IMR-90 (cell line): ENCODE data around the gene TRIP6. TPM values are rescaled to one million over a fixed set of nuclear protein-coding genes. Genes with fewer than 3 reads are reported as not detected.

ENCODE experiments used
- ATAC-seq: fragments of 200-7000 bp; cut with Tn5 transposase; 2 replicates; pipeline ENCODE4 v1.9.1; 2020; ENCODE audit warnings: low read depth, mild to moderate bottlenecking, moderate library complexity
- BruUV-seq: library from RNA; stranded (reverse); fragments of 400-500 nt; replicated peaks from 2 replicates; lab custom pipeline; 2021; lab: Mats Ljungman, UMichigan
- CTCF ChIA-PET: fragments of 300-600 bp; formaldehyde crosslinking; extraction: SDS; loops from one replicate; lab custom pipeline; 2021; ENCODE audit warnings: antibody characterized with exemption; lab: Yijun Ruan, JAX
- POLR2A ChIA-PET: fragments of 300-600 bp; sonication (Branson Sonifier 250); formaldehyde crosslinking; loops from one replicate; lab custom pipeline; 2022; ENCODE audit warnings: antibody characterized with exemption; ENCODE audit not compliant: unreplicated experiment; lab: Charles Lee
- DNase-seq: peaks from one replicate; pipeline ENCODE4 v3.0.0; 2013
- H2AFZ ChIP-seq: replicated peaks from 2 replicates; pipeline ENCODE3; 2013; ENCODE audit warnings: low read length, mild to moderate bottlenecking; ENCODE audit not compliant: poor library complexity
- H2AK5ac ChIP-seq: 2 replicates; pipeline ENCODE4 v1.6.1; 2013; ENCODE audit warnings: low read depth, low read length, inconsistent platforms
- H2AK9ac ChIP-seq: replicated peaks from 2 replicates; pipeline ENCODE3; 2013; ENCODE audit warnings: mild to moderate bottlenecking, low read depth, low read length, moderate library complexity; ENCODE audit not compliant: poor library complexity
- H2BK120ac ChIP-seq: 2 replicates; pipeline ENCODE4 v1.6.1; 2013; ENCODE audit warnings: low read depth, low read length, inconsistent platforms
- H2BK15ac ChIP-seq: 3 replicates; pipeline ENCODE4 v1.6.1; 2013; ENCODE audit warnings: low read depth, low read length, inconsistent platforms
- H2BK20ac ChIP-seq: 2 replicates; pipeline ENCODE4 v1.6.1; 2013; ENCODE audit warnings: low read depth, mild to moderate bottlenecking, inconsistent platforms, low read length, moderate library complexity
- H2BK5ac ChIP-seq: 2 replicates; pipeline ENCODE4 v1.6.1; 2013; ENCODE audit warnings: mild to moderate bottlenecking, low read depth, low read length, inconsistent platforms; ENCODE audit not compliant: poor library complexity, severe bottlenecking
- H3K14ac ChIP-seq: replicated peaks from 2 replicates; pipeline ENCODE4 v1.6.1; 2013; ENCODE audit warnings: low read depth, low read length, inconsistent platforms
- H3K18ac ChIP-seq: 2 replicates; pipeline ENCODE4 v1.6.1; 2013; ENCODE audit warnings: low read depth, low read length, control low read depth
- H3K23ac ChIP-seq: 2 replicates; pipeline ENCODE4 v1.6.1; 2013; ENCODE audit warnings: low read depth, low read length, inconsistent platforms
- H3K27ac ChIP-seq: 2 replicates; pipeline ENCODE4 v1.5.1; 2013; ENCODE audit warnings: mild to moderate bottlenecking, control low read depth, low read length; ENCODE audit not compliant: insufficient read depth
- H3K27me3 ChIP-seq: 2 replicates; pipeline ENCODE4 v1.6.1; 2013; ENCODE audit warnings: low read length; ENCODE audit not compliant: control insufficient read depth, insufficient read depth
- H3K36me3 ChIP-seq: 2 replicates; pipeline ENCODE4 v1.6.1; 2013; ENCODE audit warnings: low read length, mixed read lengths; ENCODE audit not compliant: control insufficient read depth, insufficient read depth
- H3K4ac ChIP-seq: 2 replicates; pipeline ENCODE4 v1.6.1; 2013; ENCODE audit warnings: low read depth, low read length, inconsistent platforms
- H3K4me1 ChIP-seq: 2 replicates; pipeline ENCODE4 v1.6.1; 2013; ENCODE audit warnings: low read length, mixed read lengths; ENCODE audit not compliant: control insufficient read depth, insufficient read depth
- H3K4me2 ChIP-seq: 2 replicates; pipeline ENCODE4 v1.6.1; 2013; ENCODE audit warnings: low read depth, mild to moderate bottlenecking, control low read depth, low read length, moderate library complexity
- H3K4me3 ChIP-seq: 2 replicates; pipeline ENCODE4 v1.5.1; 2013; ENCODE audit warnings: low read depth, mild to moderate bottlenecking, control low read depth, low read length, moderate library complexity; ENCODE audit not compliant: insufficient read depth
- H3K56ac ChIP-seq: 2 replicates; pipeline ENCODE4 v1.6.1; 2013; ENCODE audit warnings: low read length, inconsistent platforms; ENCODE audit not compliant: insufficient read depth; ENCODE audit errors: extremely low read depth
- H3K79me1 ChIP-seq, 2 experiments: 2 replicates each; pipeline ENCODE4 v1.6.1; 2013; ENCODE audit warnings: low read length in 2 of 2, inconsistent platforms in 1 of 2, low read depth in 1 of 2
- H3K9ac ChIP-seq: 2 replicates; pipeline ENCODE4 v1.6.1; 2013; ENCODE audit warnings: low read depth, low read length, control low read depth
- H3K9me1 ChIP-seq: 2 replicates; pipeline ENCODE4 v1.6.1; 2013; ENCODE audit warnings: low read length, inconsistent platforms; ENCODE audit not compliant: insufficient read depth
- H3K9me3 ChIP-seq: 2 replicates; pipeline ENCODE4 v1.6.1; 2013; ENCODE audit warnings: low read length; ENCODE audit not compliant: control insufficient read depth, insufficient read depth
- H4K20me1 ChIP-seq: 2 replicates; pipeline ENCODE4 v1.6.1; 2013; ENCODE audit warnings: low read length, inconsistent platforms; ENCODE audit not compliant: insufficient read depth
- H4K5ac ChIP-seq: 2 replicates; pipeline ENCODE4 v1.6.1; 2013; ENCODE audit warnings: mild to moderate bottlenecking, low read depth, low read length, control low read depth
- H4K8ac ChIP-seq, 2 experiments: 2 replicates each; pipeline ENCODE4 v1.6.1; 2013; ENCODE audit warnings: low read depth in 2 of 2, low read length in 2 of 2, control low read depth in 1 of 2, inconsistent platforms in 1 of 2
- H4K91ac ChIP-seq: 2 replicates; pipeline ENCODE4 v1.6.1; 2013; ENCODE audit warnings: low read depth, low read length, inconsistent platforms; ENCODE audit not compliant: insufficient read depth
- CEBPB ChIP-seq: IDR thresholded peaks from 2 replicates; pipeline ENCODE4 v1.6.1; 2012; ENCODE audit warnings: low read depth, low read length, improper control_type of control experiment
- WGBS, 2 experiments: methylation state at CpG; one replicate each; pipeline versions ENCODE4 v1.1.5 to v1.1.7; 2013; ENCODE audit warnings: missing lambda C conversion rate in 2 of 2; ENCODE audit not compliant: insufficient read length in 1 of 2; ENCODE audit errors: extremely low coverage in 2 of 2; 5-methylcytosine and 5-hydroxymethylcytosine counted together
- dilution Hi-C: fragments of 300-500 bp; cut with HindIII; formaldehyde crosslinking; loops from one replicate; pipeline ENCODE4 v1.14.3; 2018; ENCODE audit warnings: low sequenced_read_pairs; ENCODE audit not compliant: unreplicated experiment
- in situ Hi-C: fragments of 300-500 bp; cut with MboI; formaldehyde crosslinking; loops from 3 replicates; pipeline ENCODE4 v1.14.3; 2019; ENCODE audit warnings: low sequenced_read_pairs, inconsistent platforms, mixed read lengths
- intact Hi-C: fragments of 100-400 bp; cut with micrococcal nuclease; formaldehyde crosslinking; loops from 2 replicates; pipeline ENCODE4 v1.10.0; 2022
- polyA plus RNA-seq, 3 experiments: library from polyadenylated mRNA; depleted of rRNA; stranded (reverse); fragments of >200 nt; gene quantifications; 2 replicates each; pipeline ENCODE4 v1.2.3, GENCODE V29; 2012; ENCODE audit warnings: low replicate concordance in 1 of 3
- total RNA-seq: library from RNA; depleted of rRNA; stranded (reverse); fragments of >200 nt; gene quantifications from 2 replicates; pipeline ENCODE4 v1.2.3, GENCODE V29; 2012

TRIP6 gene
- total and polyA plus RNA-seq, 2 of the 4 experiments (the other 2 are of a cell fraction) = 36.4 to 72.3 TPM

DNA sequence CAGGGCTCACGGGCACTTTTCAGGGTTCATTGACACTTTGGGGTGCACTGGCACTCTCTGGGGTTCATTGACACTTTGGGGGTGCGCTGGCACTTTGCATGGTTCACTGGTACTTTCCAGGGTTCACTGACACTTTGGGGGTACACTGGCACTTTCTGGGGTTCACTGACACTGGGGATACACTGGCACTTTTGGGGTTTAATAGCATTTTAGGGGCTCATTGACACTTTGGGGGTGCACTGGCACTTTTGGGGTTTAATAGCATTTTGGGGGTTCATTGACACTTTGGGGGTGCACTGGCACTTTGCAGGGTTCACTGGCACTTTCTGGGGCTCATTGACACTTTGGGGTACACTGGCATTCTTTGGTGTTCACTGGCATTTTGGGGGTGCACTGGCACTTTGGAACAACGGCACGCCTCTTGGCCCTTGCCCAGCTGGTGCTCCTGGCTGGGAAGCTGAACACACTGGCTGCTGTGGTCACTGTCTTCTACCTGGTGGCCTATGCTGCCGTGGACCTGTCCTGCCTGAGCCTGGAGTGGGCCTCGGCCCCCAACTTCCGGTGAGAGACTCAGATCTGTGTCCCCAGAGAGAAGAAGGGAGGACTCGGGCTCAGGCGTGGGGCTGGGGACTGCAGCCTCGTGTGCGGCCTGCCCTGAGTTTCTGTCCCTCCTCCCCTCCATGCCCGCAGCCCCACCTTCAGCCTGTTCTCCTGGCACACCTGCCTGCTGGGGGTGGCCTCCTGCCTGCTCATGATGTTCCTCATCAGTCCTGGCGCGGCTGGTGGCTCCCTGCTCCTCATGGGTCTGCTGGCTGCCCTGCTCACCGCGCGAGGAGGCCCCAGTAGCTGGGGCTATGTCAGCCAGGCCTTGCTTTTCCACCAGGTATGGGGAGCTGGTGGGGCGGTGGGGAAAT is 6.2 kb upstream of the TRIP6 start:
- Histone ChIP-seq H3K27ac (no peak overlapping the region), H2AK9ac (peak overlapping the region; percentile 42), H3K14ac (no peak overlapping the region), H3K4me1 (peaks cover 4% of the 10 kb centered on the region; the same call in 1 of the 2 replicates), H2AFZ (peak overlapping the region; percentile 51), H3K18ac (no peak overlapping the region), H3K27me3 (no peaks in the 10 kb centered on the region), H4K91ac (no peak overlapping the region), H3K9ac (no peak overlapping the region), H3K79me1 (peaks cover 6 to 8% of the 10 kb centered on the region in 2 experiments), H3K36me3 (peaks cover 31% of the 10 kb centered on the region), H4K8ac (no peak overlapping the region), H2BK5ac (no peak overlapping the region), H4K20me1 (no peaks in the 10 kb centered on the region; the same call in 1 of the 2 replicates), H3K23ac (no peak overlapping the region), H4K5ac (no peak overlapping the region), H2AK5ac (no peak overlapping the region), H2BK120ac (no peak overlapping the region), H2BK15ac (no peak overlapping the region), H3K9me1 (no peaks in the 10 kb centered on the region; the same call in 1 of the 2 replicates), H3K4ac (no peak overlapping the region), H3K56ac (no peak overlapping the region), H3K4me2 (no peak overlapping the region), H3K9me3 (no peaks in the 10 kb centered on the region), H2BK20ac (no peak overlapping the region), H3K4me3 (no peak overlapping the region)
- CTCF ChIA-PET = no interaction called here
- intact Hi-C loops = no loop called here
- ATAC-seq = no peak
- TF ChIP-seq CEBPB = no peak
- no peak for DNase-seq
- in situ Hi-C loops = loop anchor here (25.0 kb wide), 2 partner anchors 274 to 399 kb away; partner anchors contain the start of genes FBXO24, LRCH4 and SPACDR
- no TSS peak for BruUV-seq
- WGBS, 2 experiments = 93% methylated on average over 9 of the region's 18 CpGs; no CpG with 5 or more reads in 1 of the 2 experiments
- dilution Hi-C loops = no loop called here
- POLR2A ChIA-PET = no interaction called here
